Measurements from ENCODE around the gene LRRFIP1. TPM values are rescaled to one million over a fixed set of nuclear protein-coding genes. Genes with fewer than 3 reads are reported as not detected.

Gene LRRFIP1
- total and polyA plus RNA-seq, 2 donors, result 77.5 to 120 TPM

DNA sequence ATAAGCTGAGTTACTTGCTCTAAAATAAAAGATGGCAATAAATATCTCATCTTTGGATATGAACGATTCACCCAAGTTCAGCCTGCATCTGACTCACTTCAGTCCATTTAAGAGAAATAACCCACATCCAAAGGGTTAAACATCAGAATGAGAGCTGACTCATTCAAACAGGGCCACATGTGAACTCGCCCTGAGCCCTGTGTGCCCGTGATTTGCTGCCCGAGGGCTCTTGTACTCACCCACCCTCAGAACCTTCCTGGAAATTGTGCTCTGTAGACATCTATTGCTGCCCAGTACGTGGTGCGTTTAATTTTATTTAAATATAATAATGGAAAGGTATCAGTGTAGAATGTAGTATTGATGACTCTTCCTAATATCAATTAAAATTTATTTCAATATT lies 104.3 kb downstream of the LRRFIP1 start:
- DNase-seq (ENCODE audit: extremely low spot score), result no peak
- Histone ChIP-seq H3K4me1 (ENCODE audit: insufficient read depth) (peaks cover 6% of the 10 kb centered on the region), H3K36me3 (ENCODE audit: insufficient read depth) (no peaks in the 10 kb centered on the region), H3K4me3 (ENCODE audit: low read depth, low read length) (no peak overlapping the region), H3K27ac (ENCODE audit: low read depth) (no peak overlapping the region)
- 44% methylated on average over 6 of the region's 6 CpGs for WGBS

DNA sequence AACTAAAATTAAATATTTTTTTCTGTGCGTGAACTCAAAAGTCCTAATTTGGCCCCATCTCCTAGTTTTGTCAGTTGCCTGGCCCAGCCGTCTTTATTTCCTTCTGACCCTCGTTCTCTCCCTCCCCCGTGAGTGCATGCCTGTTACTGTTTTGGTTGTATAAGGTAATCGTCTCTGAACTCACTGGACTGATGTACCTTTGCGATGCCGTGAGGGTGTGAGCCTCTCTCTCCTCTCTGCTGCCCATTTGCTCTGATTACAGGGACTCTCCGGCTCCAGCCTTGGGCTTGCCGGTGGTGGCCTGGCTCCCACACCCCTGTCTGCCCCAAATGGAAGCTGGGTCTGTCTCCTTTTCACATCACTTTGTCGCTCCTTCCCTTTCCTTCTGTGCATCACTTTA lies 104.7 kb downstream of the LRRFIP1 start:
- no peak overlapping the region for H3K4me3 ChIP-seq (ENCODE audit: low read depth, low read length)
- WGBS, result 69% methylated on average over 10 of the region's 10 CpGs
- peaks cover 6% of the 10 kb centered on the region for H3K4me1 ChIP-seq (ENCODE audit: insufficient read depth)
- DNase-seq (ENCODE audit: extremely low spot score), result no peak
- peak overlapping the region; percentile 53 for H3K27ac ChIP-seq (ENCODE audit: low read depth)
- no peaks in the 10 kb centered on the region for H3K36me3 ChIP-seq (ENCODE audit: insufficient read depth)

DNA sequence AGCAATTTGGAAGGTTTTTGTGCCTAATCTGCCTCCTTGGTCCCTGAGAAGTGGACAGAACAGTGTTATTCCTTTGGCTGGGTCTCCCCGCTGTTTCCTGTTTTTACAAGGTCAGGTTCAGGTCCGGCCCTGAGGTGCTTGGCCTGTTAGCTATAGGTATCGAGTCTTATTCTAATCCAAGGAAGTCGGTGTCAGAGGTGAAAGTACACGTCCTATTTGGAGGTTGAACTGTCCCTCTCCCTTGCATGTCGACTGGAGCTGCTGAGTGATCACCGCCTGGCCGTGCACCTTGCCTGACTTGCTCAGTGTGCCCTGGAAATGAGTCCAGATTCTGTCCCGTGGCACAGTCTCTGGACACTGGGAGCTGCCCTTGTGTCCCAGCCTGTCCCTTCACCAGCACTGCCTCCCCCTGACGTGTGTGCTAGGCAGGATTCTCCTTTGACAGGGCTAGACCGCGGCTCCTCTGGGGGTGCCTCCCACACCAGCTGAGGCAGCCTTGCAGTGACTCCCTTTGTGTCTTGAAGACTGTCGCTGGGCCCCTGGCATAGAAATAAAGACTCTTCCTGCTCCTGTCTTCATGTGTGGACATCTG lies 105.5 kb downstream of the LRRFIP1 start:
- peaks cover 6% of the 10 kb centered on the region for H3K4me1 ChIP-seq (ENCODE audit: insufficient read depth)
- no peaks in the 10 kb centered on the region for H3K36me3 ChIP-seq (ENCODE audit: insufficient read depth)
- peak overlapping the region; percentile 44 for H3K27ac ChIP-seq (ENCODE audit: low read depth)
- H3K4me3 ChIP-seq (ENCODE audit: low read depth, low read length), result no peak overlapping the region
- 60% methylated on average over 13 of the region's 13 CpGs for WGBS
- DNase-seq (ENCODE audit: extremely low spot score), result no peak

DNA sequence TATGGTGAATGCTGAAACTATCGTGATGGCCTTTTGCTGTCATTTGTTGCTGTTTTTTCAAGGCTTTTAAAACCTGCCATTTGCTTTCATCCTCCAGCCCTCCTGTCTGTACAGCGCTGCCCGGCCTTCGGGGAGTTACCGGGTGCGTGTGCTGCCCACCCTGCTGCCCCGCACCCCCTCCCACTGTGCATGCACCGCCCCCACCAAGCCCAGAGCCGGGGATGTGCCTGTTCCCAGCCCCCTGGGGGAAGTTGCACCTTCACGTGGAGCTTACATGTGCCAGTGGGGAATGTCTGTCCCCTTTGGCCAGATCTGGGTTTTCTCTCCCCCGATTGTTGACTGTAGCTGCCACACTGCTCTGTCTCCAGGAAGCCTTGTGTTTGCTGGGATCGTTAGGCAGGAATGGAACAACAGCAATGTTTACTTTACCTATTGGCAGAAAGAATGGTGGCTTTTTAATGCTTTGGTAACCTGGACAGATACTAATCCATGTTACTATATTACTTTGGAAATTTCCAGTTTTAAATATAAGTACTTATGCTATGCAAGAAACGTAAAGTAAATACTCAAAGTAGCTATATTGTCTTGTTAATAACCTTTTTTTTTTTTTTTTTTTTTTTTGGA lies 106.4 kb downstream of the LRRFIP1 start:
- WGBS, result 49% methylated on average over 13 of the region's 13 CpGs
- peaks cover 6% of the 10 kb centered on the region for H3K4me1 ChIP-seq (ENCODE audit: insufficient read depth)
- no peaks in the 10 kb centered on the region for H3K36me3 ChIP-seq (ENCODE audit: insufficient read depth)
- peak overlapping the region; percentile 71 for H3K27ac ChIP-seq (ENCODE audit: low read depth)
- no peak for DNase-seq (ENCODE audit: extremely low spot score)
- H3K4me3 ChIP-seq (ENCODE audit: low read depth, low read length), result no peak overlapping the region

DNA sequence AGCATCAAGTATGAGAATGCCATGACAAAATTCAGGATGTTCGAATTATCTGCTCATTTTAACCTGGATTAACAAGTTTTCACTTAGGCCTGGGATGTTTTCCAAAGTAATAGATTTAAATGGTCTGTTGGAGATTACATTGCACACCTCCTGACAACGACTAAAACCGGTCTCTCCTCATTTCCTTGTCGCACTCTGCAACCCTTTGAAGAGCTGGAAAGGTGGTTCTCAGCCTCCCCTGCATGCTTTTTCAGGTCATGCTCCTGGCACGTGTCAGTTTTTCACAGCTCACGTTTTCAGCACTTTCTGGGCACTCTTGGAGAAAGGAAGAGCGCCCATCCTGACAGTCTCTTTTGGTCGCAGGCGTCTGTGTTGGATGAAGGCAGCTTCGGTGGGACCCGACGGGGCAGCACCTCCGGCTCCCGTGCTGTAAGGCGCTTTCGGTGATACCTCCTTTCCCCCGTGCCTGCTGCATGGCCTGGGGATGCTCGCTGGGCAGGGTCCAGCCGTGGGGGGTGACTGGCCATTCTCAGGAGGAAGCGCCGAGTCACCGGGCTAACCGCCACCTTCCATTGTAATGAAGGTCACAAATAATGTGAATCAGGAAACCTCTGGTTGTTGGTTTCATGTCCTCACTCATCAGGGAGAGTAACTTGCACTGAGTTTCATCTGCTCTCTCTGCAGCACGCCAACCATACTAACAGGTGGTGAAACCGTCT lies 107.7 kb downstream of the LRRFIP1 start:
- DNase-seq (ENCODE audit: extremely low spot score), result no peak
- H3K36me3 ChIP-seq (ENCODE audit: insufficient read depth), result no peaks in the 10 kb centered on the region
- peak overlapping the region; percentile 31 for H3K27ac ChIP-seq (ENCODE audit: low read depth)
- no peak overlapping the region for H3K4me3 ChIP-seq (ENCODE audit: low read depth, low read length)
- 81% methylated on average over 25 of the region's 25 CpGs for WGBS
- H3K4me1 ChIP-seq (ENCODE audit: insufficient read depth), result peaks cover 4% of the 10 kb centered on the region

DNA sequence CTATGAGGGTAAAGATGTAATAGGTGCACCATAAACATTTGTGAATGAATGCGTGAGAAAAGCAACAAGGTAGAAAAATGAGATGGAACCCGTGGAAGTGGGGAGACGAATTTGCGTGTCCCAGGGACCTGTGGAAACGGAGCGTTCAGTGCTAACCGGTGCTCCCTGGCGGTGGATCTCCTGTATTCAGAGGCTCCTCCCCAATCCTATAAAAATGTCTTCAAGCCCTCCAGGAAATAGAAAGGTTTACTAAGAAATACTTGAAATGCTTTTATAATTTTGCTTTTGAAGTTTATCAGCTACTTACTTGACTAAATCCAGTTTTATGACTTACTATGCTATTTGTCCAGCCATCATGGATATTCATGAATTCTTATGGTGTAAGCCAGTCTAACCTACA lies 108.4 kb downstream of the LRRFIP1 start:
- Histone ChIP-seq H3K36me3 (ENCODE audit: insufficient read depth) (no peaks in the 10 kb centered on the region), H3K4me1 (ENCODE audit: insufficient read depth) (peaks cover 1% of the 10 kb centered on the region), H3K4me3 (ENCODE audit: low read depth, low read length) (no peak overlapping the region), H3K27ac (ENCODE audit: low read depth) (no peak overlapping the region)
- WGBS, result 71% methylated on average over 8 of the region's 8 CpGs
- no peak for DNase-seq (ENCODE audit: extremely low spot score)

DNA sequence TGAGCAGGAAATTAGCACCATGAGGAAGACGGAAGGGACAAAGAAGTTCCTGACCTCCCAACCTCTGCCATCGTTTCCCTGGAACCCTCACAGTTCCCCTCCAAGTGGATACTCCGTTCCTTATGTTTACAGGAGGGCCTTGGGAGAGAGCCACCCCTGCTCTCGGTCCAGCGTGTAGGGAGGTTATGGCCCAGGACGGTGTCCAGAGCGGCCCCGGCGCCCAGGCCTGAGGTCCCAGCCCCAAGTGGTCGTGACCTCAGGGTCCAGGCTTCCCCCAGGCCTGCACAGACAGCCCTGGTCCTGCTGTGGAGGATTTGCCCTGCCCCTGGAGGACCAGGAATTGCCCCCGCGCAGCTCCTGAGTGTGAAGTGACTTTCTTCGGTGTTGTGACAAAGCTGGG lies 109.4 kb downstream of the LRRFIP1 start:
- Histone ChIP-seq H3K4me3 (ENCODE audit: low read depth, low read length) (no peak overlapping the region), H3K4me1 (ENCODE audit: insufficient read depth) (no peaks in the 10 kb centered on the region), H3K36me3 (ENCODE audit: insufficient read depth) (no peaks in the 10 kb centered on the region), H3K27ac (ENCODE audit: low read depth) (no peak overlapping the region)
- DNase-seq (ENCODE audit: extremely low spot score), result no peak
- 72% methylated on average over 13 of the region's 13 CpGs for WGBS

DNA sequence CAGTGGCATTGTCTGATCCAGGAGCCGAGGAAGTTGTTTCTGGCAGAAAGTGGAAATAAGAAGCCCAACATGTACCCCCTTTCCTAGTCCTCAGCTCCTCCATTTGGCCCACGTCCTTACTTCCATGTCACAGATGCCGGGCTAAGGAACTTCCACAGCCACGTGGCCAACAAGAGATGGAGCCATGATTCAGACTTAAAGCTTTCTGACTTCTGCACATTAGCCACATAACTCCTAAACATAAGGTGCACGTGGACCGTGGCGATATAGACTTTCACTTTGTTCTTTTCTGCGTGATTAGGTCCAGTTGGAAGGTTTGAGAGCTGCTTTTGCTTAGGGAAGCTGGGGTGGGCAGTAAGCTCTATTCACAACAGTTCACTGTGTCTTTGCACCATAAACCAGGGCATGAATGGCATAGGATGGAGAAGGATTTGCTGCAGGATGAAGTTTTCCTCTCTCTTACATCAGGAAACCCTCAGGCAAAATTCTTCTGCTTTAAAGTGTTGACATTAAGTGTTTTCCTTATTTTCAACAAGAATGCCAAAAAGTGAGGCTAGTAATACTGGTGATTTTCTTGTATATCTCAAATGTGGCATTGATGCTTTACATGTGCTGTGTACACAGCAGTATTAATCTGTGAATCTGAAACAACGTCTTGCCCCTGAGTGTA lies 109.9 kb downstream of the LRRFIP1 start:
- H3K36me3 ChIP-seq (ENCODE audit: insufficient read depth), result no peaks in the 10 kb centered on the region
- H3K4me1 ChIP-seq (ENCODE audit: insufficient read depth), result no peaks in the 10 kb centered on the region
- WGBS, result 80% methylated on average over 9 of the region's 9 CpGs
- H3K4me3 ChIP-seq (ENCODE audit: low read depth, low read length), result no peak overlapping the region
- no peak overlapping the region for H3K27ac ChIP-seq (ENCODE audit: low read depth)
- DNase-seq (ENCODE audit: extremely low spot score), result no peak

DNA sequence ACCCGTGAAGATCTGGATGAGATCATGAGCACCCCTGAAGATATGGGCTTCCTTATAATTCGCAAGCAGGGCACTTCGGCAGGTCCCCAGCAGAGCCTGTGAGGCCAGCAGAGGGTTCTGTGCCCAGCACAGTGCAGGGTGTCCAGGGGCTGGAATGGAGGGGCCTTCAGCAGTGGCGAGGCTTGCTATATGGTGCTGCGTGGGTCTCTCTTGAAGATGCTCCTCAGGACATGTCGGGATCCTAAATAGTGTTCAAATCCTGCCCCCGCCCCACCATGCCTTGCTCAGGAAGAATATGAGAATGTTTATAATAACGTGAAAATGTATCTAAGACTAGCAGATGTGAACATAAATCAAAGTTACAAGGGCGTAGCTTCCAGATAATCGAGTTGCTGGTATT lies 110.9 kb downstream of the LRRFIP1 start:
- H3K27ac ChIP-seq (ENCODE audit: low read depth), result no peak overlapping the region
- no peaks in the 10 kb centered on the region for H3K36me3 ChIP-seq (ENCODE audit: insufficient read depth)
- H3K4me3 ChIP-seq (ENCODE audit: low read depth, low read length), result no peak overlapping the region
- no peaks in the 10 kb centered on the region for H3K4me1 ChIP-seq (ENCODE audit: insufficient read depth)
- DNase-seq (ENCODE audit: extremely low spot score), result no peak
- WGBS, result 81% methylated on average over 10 of the region's 10 CpGs

DNA sequence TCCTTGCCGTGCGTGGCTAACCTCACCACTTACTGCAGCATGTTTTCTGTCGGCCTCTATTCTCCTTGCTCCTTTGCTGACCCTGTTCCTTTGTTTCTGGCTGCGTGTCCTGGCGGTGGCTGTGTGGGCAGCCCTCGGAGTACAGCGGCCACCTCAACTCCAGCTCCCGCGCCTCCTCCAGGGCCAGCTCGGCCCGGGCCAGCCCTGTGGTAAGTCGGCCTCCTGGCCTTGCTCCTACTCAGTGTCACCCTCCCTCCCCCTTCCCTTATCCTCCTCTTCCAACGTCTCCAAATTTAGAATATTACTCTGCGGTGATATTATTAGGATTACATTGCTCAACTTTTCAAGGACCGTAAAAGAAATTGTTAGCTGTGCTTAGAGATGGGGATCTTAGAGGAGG lies 111.7 kb downstream of the LRRFIP1 start:
- Histone ChIP-seq H3K4me1 (ENCODE audit: insufficient read depth) (no peaks in the 10 kb centered on the region), H3K4me3 (ENCODE audit: low read depth, low read length) (no peak overlapping the region), H3K27ac (ENCODE audit: low read depth) (no peak overlapping the region), H3K36me3 (ENCODE audit: insufficient read depth) (no peaks in the 10 kb centered on the region)
- WGBS, result 45% methylated on average over 15 of the region's 15 CpGs
- no peak for DNase-seq (ENCODE audit: extremely low spot score)

DNA sequence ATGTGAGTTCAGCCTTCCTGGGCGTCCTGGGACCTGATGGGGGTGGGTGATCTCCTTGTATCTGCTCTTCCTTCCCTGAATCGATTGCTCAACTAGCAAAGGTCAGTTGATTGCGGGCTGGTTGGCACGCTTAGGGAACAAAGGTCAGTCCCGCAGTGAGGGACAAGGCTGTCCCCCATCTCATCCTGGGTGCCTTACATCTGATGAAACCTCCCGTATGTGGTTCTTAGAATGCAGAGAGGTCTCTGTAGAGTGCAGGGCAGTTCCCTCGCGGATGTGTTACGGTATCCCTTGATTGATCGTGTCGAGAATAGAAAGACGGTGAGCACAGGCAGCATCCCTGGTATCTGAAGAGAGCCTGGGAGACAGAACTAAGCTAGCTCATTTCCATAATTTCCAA lies 114.8 kb downstream of the LRRFIP1 start:
- DNase-seq (ENCODE audit: extremely low spot score), result no peak
- WGBS, result 96% methylated on average over 12 of the region's 12 CpGs
- no peak overlapping the region for H3K27ac ChIP-seq (ENCODE audit: low read depth)

DNA sequence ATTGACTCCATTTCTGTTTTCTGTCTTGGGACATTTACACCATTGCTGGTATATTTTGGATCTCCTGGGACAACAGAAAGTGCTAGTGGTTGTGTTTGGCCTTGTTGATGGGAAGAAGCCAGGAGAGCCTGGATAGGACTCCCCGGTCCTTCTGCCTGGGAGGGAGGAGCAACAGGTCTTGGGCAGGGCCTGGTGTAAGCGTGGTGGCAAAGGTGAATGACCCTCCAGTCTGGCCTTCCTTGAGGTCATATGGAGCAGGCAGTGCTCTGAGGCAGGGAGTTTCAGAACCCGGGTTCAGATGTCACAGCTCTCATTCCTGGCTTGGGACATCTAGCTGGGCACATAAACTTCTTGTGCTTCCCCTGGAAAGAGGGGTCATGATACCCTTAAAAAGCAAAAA lies 115.2 kb downstream of the LRRFIP1 start:
- H3K4me1 ChIP-seq (ENCODE audit: insufficient read depth), result no peaks in the 10 kb centered on the region
- H3K27ac ChIP-seq (ENCODE audit: low read depth), result no peak overlapping the region
- no peak overlapping the region for H3K4me3 ChIP-seq (ENCODE audit: low read depth, low read length)
- WGBS, result 91% methylated on average over 3 of the region's 3 CpGs
- no peaks in the 10 kb centered on the region for H3K36me3 ChIP-seq (ENCODE audit: insufficient read depth)
- no peak for DNase-seq (ENCODE audit: extremely low spot score)

More for the DNA sequence above, 114.8 kb downstream of the LRRFIP1 start:
- Histone ChIP-seq H3K4me1 (ENCODE audit: insufficient read depth) (no peaks in the 10 kb centered on the region), H3K4me3 (ENCODE audit: low read depth, low read length) (no peak overlapping the region), H3K36me3 (ENCODE audit: insufficient read depth) (no peaks in the 10 kb centered on the region)

DNA sequence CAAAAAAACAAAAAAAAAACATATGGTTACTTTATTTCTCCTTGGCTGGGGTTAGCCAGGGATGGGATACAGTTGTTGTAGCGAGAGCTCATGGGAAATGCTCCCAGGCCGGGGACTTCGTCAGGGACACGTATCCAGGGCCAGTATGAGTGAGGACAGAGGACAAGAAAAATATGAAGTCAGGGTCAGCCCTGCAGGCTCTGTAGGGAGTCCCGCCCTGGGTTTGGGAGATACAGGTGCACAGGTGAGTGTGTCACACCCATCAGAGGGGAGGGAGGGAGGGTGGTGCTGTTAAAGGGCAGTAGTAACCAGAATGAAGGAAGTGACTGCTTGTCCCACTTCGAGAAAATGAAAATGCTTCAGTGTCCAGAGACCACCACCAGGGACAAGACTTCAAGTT lies 115.6 kb downstream of the LRRFIP1 start:
- no peak overlapping the region for H3K27ac ChIP-seq (ENCODE audit: low read depth)
- H3K36me3 ChIP-seq (ENCODE audit: insufficient read depth), result no peaks in the 10 kb centered on the region
- WGBS, result 92% methylated on average over 6 of the region's 6 CpGs
- no peak for DNase-seq (ENCODE audit: extremely low spot score)
- H3K4me1 ChIP-seq (ENCODE audit: insufficient read depth), result no peaks in the 10 kb centered on the region
- H3K4me3 ChIP-seq (ENCODE audit: low read depth, low read length), result no peak overlapping the region
